ENCODE measurements around the gene OPN4.
"Not testable (repeated sequence)": the region's sequence is repeated elsewhere in the genome, so short reads cannot be mapped to it uniquely, and the experiment has no call there.

Gene OPN4

GRCh38 chr10:86613905-86614304 is 40.4 kb upstream of the OPN4 start:
- Mint-ChIP-seq H3K36me3 (ENCODE audit: low read depth) (no peaks in the 10 kb centered on the region), H3K9me3 (peaks cover 4% of the 10 kb centered on the region), H3K27ac (no peak overlapping the region), H3K4me3 (no peak overlapping the region), H3K27me3 (ENCODE audit: low read depth) (peaks cover 10% of the 10 kb centered on the region), H3K4me1 (no peaks in the 10 kb centered on the region)
- TF ChIP-seq, protein P1, sequence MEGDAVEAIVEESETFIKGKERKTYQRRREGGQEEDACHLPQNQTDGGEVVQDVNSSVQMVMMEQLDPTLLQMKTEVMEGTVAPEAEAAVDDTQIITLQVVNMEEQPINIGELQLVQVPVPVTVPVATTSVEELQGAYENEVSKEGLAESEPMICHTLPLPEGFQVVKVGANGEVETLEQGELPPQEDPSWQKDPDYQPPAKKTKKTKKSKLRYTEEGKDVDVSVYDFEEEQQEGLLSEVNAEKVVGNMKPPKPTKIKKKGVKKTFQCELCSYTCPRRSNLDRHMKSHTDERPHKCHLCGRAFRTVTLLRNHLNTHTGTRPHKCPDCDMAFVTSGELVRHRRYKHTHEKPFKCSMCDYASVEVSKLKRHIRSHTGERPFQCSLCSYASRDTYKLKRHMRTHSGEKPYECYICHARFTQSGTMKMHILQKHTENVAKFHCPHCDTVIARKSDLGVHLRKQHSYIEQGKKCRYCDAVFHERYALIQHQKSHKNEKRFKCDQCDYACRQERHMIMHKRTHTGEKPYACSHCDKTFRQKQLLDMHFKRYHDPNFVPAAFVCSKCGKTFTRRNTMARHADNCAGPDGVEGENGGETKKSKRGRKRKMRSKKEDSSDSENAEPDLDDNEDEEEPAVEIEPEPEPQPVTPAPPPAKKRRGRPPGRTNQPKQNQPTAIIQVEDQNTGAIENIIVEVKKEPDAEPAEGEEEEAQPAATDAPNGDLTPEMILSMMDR (IDR thresholded peaks at IDR 0.05; ENCODE audit: unreplicated experiment in 3 of 3): no peak

- peaks cover 10% of the 10 kb centered on the region for H3K27me3 Mint-ChIP-seq (ENCODE audit: low read depth)
- no peak overlapping the region for H3K27ac Mint-ChIP-seq
- no peak overlapping the region for H3K4me3 Mint-ChIP-seq
- H3K9me3 Mint-ChIP-seq: peaks cover 4% of the 10 kb centered on the region
- no peaks in the 10 kb centered on the region for H3K4me1 Mint-ChIP-seq
- no peaks in the 10 kb centered on the region for H3K36me3 Mint-ChIP-seq (ENCODE audit: low read depth)
- TF ChIP-seq, protein P1 (IDR thresholded peaks at IDR 0.05; ENCODE audit: unreplicated experiment in 3 of 3): no peak
Measured at GRCh38 chr10:86614853-86615252, 39.5 kb upstream of the OPN4 start.

- not testable (repeated sequence) for H3K27me3 Mint-ChIP-seq (ENCODE audit: low read depth); H3K36me3 Mint-ChIP-seq (ENCODE audit: low read depth); H3K27ac Mint-ChIP-seq; H3K4me1 Mint-ChIP-seq; H3K4me3 Mint-ChIP-seq
- H3K9me3 Mint-ChIP-seq: peaks cover 12% of the 10 kb centered on the region
Measured at GRCh38 chr10:86617278-86617677, 37.1 kb upstream of the OPN4 start.

DNA sequence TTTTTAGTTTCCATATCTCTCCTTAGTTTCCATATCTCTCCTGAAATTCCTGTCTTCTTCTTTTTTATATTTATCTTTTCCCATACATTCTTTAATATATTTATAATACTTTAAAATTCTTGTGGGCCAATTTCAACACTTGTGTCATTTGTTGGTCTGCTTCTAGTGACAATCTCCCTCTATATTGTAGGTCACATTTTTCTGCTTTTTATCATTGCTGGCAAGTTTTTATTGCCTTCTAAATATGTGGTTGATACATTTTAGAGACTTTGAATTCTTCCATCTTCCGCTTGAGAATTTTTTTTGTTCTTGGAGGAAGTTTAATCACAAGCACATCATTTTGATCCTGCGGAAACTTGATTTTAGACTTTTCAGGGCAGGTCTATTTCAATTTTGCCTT is 26.0 kb upstream of the OPN4 start:
- Mint-ChIP-seq H3K27me3 (ENCODE audit: low read depth) (peaks cover 32% of the 10 kb centered on the region), H3K4me1 (peaks cover 20% of the 10 kb centered on the region), H3K4me3 (no peak overlapping the region), H3K9me3 (no peaks in the 10 kb centered on the region), H3K27ac (no peak overlapping the region), H3K36me3 (ENCODE audit: low read depth) (no peaks in the 10 kb centered on the region)
- TF ChIP-seq, protein P1 (IDR thresholded peaks at IDR 0.05; ENCODE audit: unreplicated experiment in 3 of 3): no peak

DNA sequence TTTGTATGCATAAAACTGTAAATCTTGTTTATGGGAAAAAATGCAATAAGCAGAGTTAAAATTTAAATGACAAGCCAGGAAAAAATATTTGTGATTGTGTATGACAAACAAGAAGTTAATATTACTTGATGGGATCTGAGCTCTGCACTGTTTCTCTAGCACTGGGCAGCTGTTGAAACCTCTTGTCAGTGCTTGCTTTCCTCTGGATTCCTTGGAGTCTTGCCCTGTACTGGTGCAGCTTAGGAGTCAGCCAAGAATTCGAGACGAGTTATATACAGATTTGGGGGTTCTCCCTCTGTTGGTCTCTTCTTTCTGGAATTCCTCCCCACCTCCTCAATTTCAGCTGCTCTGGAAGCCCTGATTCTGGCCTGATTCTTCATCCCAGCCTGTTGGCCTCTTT is 24.3 kb upstream of the OPN4 start:
- Mint-ChIP-seq H3K4me3 (no peak overlapping the region), H3K4me1 (peaks cover 20% of the 10 kb centered on the region), H3K9me3 (no peaks in the 10 kb centered on the region), H3K36me3 (ENCODE audit: low read depth) (no peaks in the 10 kb centered on the region), H3K27me3 (ENCODE audit: low read depth) (peaks cover 47% of the 10 kb centered on the region), H3K27ac (no peak overlapping the region)
- TF ChIP-seq, protein P1 (IDR thresholded peaks at IDR 0.05; ENCODE audit: unreplicated experiment in 3 of 3): no peak

- Mint-ChIP-seq H3K4me1 (peaks cover 20% of the 10 kb centered on the region), H3K27me3 (ENCODE audit: low read depth) (peaks cover 44% of the 10 kb centered on the region), H3K27ac (no peak overlapping the region), H3K36me3 (ENCODE audit: low read depth) (no peaks in the 10 kb centered on the region), H3K4me3 (peak overlapping the region; percentile 78 to 79 (median 79)), H3K9me3 (no peaks in the 10 kb centered on the region)
- TF ChIP-seq, protein P1 (IDR thresholded peaks at IDR 0.05; ENCODE audit: unreplicated experiment in 3 of 3): peak; percentile 17 to 39 (median 39)
Measured at GRCh38 chr10:86632009-86632800, 22.1 kb upstream of the OPN4 start.
